Neutrophil (primary cell): ENCODE results near the gene DENR.

Source experiments
- H3K27ac ChIP-seq: fragments of 200-600 bp; sonication (generic); 2 replicates; pipeline ENCODE4 v1.5.1; 2016; ENCODE audit warnings: mild to moderate bottlenecking, moderate library complexity
- H3K27me3 ChIP-seq: fragments of 200-600 bp; sonication (generic); 2 replicates; pipeline ENCODE4 v1.6.0; 2016; ENCODE audit warnings: mild to moderate bottlenecking
- H3K36me3 ChIP-seq: fragments of 200-600 bp; sonication (generic); 2 replicates; pipeline ENCODE4 v1.5.1; 2017
- H3K4me1 ChIP-seq, 2 experiments: fragments of 200-600 bp in 1 of 2; sonication (generic) in 1 of 2; 1 replicate in 1 of 2; 2 replicates in 1 of 2; pipeline versions ENCODE4 v1.5.1 to v1.6.1; 2013 to 2016; ENCODE audit warnings: low read depth in 1 of 2, low read length in 1 of 2, mild to moderate bottlenecking in 1 of 2, moderate library complexity in 1 of 2; ENCODE audit not compliant: control insufficient read depth in 1 of 2, insufficient read depth in 1 of 2
- H3K4me3 ChIP-seq, 2 experiments: fragments of 200-600 bp in 1 of 2; sonication (generic) in 1 of 2; 1 replicate in 1 of 2; 2 replicates in 1 of 2; pipeline ENCODE4 v1.5.1; 2013 to 2016; ENCODE audit warnings: low read depth in 1 of 2, low read length in 1 of 2, mild to moderate bottlenecking in 1 of 2, moderate library complexity in 1 of 2
- H3K9me3 ChIP-seq: fragments of 200-600 bp; sonication (generic); 2 replicates; pipeline ENCODE4 v1.5.1; 2016
- TF ChIP-seq, protein P1 (sequence below): fragments of 200-600 bp; sonication (generic); IDR thresholded peaks from 2 replicates; pipeline ENCODE4 v1.5.1; 2016; ENCODE audit warnings: antibody characterized with exemption

The DENR gene

DNA sequence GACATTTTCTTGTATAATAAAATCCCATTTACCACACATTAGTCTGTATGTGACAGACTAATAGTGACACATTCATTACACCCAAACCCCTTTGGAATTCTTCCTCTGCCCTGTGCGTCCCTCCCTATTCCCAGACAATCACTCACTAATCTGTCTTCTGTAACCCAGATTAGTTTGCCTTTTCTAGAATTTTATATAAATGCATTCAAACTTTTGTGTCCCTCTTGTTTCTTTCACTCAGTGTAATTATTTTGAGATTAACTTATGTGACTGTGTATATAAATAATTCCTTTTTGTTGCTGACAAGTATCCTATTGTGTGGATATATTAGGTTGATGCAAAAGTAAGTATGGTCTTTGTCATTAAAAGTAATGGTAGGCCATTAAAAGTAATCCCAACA lies 55.0 kb downstream of the DENR start:
- H3K27me3 ChIP-seq: no peaks in the 10 kb centered on the region
- no peak overlapping the region for H3K27ac ChIP-seq
- H3K4me1 ChIP-seq: no peaks in the 10 kb centered on the region
- no peaks in the 10 kb centered on the region for H3K36me3 ChIP-seq
- no peak overlapping the region for H3K4me3 ChIP-seq
- H3K9me3 ChIP-seq: no peaks in the 10 kb centered on the region
- TF ChIP-seq, protein P1, sequence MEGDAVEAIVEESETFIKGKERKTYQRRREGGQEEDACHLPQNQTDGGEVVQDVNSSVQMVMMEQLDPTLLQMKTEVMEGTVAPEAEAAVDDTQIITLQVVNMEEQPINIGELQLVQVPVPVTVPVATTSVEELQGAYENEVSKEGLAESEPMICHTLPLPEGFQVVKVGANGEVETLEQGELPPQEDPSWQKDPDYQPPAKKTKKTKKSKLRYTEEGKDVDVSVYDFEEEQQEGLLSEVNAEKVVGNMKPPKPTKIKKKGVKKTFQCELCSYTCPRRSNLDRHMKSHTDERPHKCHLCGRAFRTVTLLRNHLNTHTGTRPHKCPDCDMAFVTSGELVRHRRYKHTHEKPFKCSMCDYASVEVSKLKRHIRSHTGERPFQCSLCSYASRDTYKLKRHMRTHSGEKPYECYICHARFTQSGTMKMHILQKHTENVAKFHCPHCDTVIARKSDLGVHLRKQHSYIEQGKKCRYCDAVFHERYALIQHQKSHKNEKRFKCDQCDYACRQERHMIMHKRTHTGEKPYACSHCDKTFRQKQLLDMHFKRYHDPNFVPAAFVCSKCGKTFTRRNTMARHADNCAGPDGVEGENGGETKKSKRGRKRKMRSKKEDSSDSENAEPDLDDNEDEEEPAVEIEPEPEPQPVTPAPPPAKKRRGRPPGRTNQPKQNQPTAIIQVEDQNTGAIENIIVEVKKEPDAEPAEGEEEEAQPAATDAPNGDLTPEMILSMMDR: no peak

DNA sequence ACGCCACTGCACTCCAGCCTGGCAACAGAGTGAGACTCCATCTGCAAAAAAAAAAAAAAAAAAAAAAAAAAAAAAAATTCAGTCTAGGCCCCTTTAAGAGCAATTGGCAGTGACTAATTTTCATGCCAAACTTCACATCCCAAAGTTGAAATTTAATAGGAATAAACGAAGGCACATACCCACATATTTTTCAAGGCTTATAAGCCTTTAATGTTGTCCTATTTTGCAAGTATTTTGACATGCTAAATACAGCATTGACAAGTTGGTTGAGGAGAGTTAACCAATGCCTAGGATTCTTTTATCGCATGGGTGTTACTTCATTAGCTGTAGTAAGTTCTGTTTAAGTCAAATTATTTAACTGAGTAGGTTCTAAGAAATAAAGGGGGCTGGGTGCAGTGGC lies 59.2 kb downstream of the DENR start:
- no peak overlapping the region for H3K27ac ChIP-seq

DNA sequence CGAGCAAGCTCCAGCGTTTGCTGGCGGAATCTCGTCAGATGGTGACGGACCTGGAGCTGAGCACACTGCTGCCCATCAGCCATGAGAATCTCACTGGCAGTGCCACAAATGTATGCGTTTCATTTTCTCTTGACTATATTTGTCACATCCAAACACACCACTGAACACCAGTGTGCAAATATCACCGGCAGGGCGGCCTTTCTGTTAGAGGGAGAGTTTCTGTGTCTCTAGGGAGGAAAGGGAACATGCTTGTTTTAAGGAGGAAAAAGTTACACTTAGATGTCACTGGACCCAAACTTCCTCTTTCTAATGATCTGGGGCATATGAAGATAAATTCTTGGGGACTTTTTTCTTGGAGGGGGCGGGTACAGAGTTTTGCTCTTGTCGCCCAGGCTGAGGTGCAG lies 60.7 kb downstream of the DENR start:
- H3K36me3 ChIP-seq: no peaks in the 10 kb centered on the region
- peaks cover 0 to 4% of the 10 kb centered on the region in 2 experiments for H3K4me1 ChIP-seq
- H3K9me3 ChIP-seq: no peaks in the 10 kb centered on the region
- H3K27me3 ChIP-seq: no peaks in the 10 kb centered on the region
- H3K27ac ChIP-seq: no peak overlapping the region
- H3K4me3 ChIP-seq: no peak overlapping the region
- TF ChIP-seq, protein P1: no peak

More for the DNA sequence above, 59.2 kb downstream of the DENR start:
- TF ChIP-seq, protein P1: no peak
- Histone ChIP-seq H3K27me3 (no peaks in the 10 kb centered on the region), H3K36me3 (no peaks in the 10 kb centered on the region), H3K4me3 (no peak overlapping the region), H3K4me1 (peaks cover 0 to 4% of the 10 kb centered on the region in 2 experiments), H3K9me3 (no peaks in the 10 kb centered on the region)

DNA sequence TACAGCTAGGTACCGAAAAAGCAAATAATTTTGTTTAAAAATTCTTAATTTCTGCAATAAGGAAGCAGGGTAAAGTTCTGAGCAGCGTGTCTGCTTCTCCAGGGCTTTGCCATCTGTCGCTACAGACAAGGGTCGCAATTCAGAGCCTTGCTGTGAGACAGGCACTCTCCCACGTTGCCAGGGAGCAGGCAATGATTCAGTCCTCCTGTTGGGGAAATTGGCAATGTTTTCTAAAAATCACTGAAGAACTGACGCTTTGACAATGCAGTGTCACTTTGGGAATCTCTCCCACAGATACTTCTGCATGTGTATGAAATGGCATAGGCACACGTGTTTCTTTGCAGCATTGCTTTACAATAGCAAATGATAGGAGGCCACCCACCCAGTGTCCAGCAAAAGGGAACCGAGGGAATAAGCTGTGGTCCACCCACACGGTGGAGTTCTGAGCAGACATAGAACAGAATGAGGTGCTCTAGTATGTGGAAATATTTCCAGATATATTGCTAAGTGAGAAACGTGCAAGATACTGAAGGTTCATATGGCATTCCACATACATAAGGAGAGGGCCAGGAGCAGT lies 66.7 kb downstream of the DENR start:
- H3K9me3 ChIP-seq: no peaks in the 10 kb centered on the region
- no peaks in the 10 kb centered on the region for H3K27me3 ChIP-seq
- no peak overlapping the region for H3K4me3 ChIP-seq
- no peak overlapping the region for H3K27ac ChIP-seq
- TF ChIP-seq, protein P1: no peak
- H3K4me1 ChIP-seq: peaks cover 4 to 12% of the 10 kb centered on the region in 2 experiments
- no peaks in the 10 kb centered on the region for H3K36me3 ChIP-seq

DNA sequence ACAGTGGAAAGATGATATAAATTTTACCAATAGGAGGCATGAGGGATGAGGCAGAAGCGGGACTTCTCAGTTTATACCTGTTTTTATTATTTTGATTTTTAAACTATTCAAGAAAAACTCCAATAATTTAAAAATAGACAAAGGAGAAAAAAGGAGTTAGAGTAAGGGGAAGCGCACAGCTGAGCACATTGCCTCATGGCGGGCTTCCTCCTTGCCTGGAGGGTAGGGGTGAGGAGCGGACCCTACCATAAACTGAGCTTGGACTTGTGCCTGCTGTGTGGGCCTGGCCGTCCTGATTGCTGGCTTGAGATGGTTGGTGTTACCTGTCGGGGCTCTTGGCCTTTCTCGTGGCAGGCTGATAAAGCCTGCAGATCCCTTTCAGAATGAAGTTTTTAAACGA lies 67.5 kb downstream of the DENR start:
- H3K27ac ChIP-seq: no peak overlapping the region
- TF ChIP-seq, protein P1: no peak
- H3K27me3 ChIP-seq: no peaks in the 10 kb centered on the region
- H3K36me3 ChIP-seq: no peaks in the 10 kb centered on the region
- H3K9me3 ChIP-seq: no peaks in the 10 kb centered on the region
- peaks cover 4 to 12% of the 10 kb centered on the region in 2 experiments for H3K4me1 ChIP-seq
- no peak overlapping the region for H3K4me3 ChIP-seq
